Stimulated activated CD4-positive, alpha-beta T cell treated with anti-CD3 and anti-CD28 coated beads, Interleukin-12 subunit alpha, Interleukin-12 subunit beta, amount 100 ng/mL, for 48 hours (primary cell): ENCODE results near the gene DPH1.
"Not testable (repeated sequence)": the region's sequence is repeated elsewhere in the genome, so short reads cannot be mapped to it uniquely, and the experiment has no call there.

Experiments
- DNase-seq, 3 donors: peaks; one replicate each; pipeline ENCODE4 v3.0.0-alpha.2; 2020; ENCODE audit warnings: low read depth in 2 of 3, low spot score in 1 of 3

The DPH1 gene

GRCh38 chr17:2029911-2030778 lies at the start of gene DPH1:
Gene DPH1, plus strand, starts transcription at chr17:2030153. Its CDS starts 17 bp downstream, at chr17:2030170.
- DNase-seq = peak; percentile 78 to 85 (median 85)

GRCh38 chr17:1980665-1981250 lies 49.2 kb upstream of the DPH1 start:
- no peak for DNase-seq

- DNase-seq = not testable (repeated sequence)
These were observed 47.1 kb upstream of the DPH1 start for GRCh38 chr17:1982793-1983366.

GRCh38 chr17:1985093-1985492 lies 44.9 kb upstream of the DPH1 start:
- DNase-seq = no peak

GRCh38 chr17:1985686-1986085 lies 44.3 kb upstream of the DPH1 start:
- DNase-seq = no peak

DNA sequence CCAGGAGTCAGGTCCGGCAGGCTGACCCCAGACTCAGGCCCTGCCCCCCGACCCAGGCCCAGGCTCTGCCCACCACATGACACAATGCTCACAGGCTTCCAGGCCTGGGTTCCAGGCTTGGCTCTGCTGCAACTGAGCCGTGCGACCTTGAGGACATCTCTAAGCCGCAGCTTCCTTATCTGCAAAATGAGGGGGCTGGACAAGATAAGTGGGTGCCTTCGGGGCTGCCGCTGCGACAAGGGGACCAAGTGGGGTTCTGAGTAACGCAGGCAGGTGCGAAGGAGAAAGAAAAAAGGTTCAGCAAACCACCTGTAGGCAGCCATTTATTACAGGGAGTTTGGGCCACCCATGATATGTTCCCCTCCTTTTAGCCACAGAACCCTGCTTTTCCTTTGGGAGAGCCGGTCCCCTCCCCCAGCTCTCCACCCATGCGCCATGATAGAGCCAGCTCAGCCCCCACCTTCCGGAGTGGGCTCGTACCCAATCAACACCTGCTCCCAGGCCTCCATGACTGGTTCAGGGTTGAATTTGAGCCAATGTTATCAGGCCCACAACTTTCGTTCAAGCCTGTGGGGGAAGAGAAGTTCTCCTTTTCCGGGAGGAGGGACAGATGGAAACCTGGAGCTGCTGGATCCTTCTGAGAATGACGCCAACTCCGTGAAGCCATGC lies 43.0 kb upstream of the DPH1 start:
- no peak for DNase-seq

DNA sequence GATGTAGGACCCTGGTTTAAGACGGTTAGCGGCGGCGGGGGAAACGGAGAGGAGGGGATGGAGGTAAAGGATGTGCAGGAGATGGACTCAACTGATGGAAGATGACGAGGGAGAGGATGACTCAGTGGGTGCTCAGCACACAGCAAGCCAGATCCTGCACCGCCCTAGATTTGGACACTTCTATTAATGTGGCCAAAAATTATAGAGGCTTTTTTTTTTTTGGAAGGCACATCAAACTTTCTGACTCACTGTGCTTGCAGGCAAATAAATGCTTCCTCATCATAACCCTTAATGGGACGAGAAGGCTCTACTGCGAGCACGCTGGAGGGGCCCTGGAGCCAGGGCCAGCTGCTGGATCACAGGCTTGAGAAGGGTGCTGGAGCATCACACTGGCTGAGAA lies 40.8 kb upstream of the DPH1 start:
- no peak for DNase-seq

DNA sequence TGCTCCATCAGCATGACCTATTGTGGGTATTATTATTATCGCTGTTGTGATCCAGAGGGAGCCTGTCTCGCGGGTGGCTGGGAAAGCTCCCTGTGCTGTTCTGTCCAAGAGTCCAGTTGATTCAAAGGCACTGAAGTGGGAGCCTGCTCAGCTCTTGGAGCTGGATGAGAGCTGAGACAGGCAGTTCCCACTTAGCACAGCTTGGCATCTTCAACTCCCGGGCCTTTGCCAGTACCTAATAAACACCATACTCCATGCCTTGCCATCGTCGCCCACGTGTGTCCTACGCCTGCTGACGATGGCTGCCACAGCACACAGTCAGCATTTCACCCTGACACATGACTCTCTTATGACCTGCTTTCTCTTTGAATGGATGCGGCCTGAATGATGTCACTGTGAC lies 37.4 kb upstream of the DPH1 start:
- DNase-seq = no peak

DNA sequence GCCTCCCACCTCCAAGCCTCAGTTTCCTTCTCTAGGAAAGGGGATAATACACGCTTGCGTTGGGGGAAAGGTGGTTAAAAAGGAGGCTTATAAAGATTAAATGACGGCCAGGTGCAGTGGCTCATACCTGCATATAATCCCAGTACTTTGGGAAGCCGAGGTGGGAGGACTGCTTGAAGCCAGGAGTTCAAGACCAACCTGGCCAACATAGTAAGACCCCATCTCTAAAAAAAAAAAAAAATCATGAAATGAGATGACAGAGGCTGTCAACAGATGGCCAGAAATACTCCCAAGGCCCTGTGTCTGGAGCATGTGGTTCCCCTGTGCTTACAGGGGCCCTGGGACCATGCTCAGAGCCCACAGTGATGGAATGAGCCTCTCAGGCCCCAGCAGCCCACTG lies 35.2 kb upstream of the DPH1 start:
- no peak for DNase-seq

- no peak for DNase-seq
These were observed 34.5 kb upstream of the DPH1 start for GRCh38 chr17:1995321-1995892.

DNA sequence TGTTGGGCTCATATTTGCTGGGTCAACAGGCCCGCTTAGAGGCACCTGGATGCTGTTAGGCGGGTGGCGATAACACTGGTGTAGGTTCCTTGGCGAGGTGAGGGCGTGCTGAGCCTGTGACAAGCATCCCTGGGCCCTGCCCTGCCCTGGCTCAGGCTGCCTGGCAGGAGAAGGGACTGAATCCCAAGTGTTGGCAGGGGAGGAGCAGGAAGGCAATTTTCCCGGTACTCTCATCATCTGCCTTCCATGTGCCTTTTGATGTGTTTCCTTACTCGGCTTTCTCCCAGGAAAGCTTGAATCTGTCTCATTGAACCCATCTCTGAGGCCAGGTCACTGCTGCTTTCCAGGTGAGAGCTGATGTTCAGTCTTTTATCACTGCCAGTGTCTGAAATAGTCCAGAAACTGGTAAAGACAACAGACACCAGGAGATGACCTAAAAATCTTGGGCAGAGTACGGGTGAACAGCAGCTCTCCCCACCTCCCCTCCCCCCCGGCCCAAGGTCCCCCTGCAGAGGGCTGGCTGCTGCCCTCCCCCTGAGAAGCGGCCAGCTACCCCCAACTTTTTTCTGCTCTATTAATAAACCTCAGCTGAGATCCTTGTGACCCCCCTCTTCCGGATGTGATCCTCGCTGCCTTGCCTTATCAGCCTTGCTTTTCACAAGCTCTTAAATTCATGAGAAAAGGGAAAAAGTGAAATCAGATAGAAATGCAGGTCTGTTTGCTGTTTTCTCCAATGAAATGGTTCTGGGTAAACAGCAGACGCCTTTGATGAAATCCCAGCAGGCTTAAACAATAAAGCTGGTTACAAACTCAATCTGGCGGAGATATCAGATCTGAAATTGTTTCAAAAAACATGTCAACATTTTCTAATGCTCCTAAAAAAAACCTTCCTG lies 33.8 kb upstream of the DPH1 start:
- no peak for DNase-seq

- DNase-seq = no peak
These were observed 33.1 kb upstream of the DPH1 start for GRCh38 chr17:1996800-1997288.

DNA sequence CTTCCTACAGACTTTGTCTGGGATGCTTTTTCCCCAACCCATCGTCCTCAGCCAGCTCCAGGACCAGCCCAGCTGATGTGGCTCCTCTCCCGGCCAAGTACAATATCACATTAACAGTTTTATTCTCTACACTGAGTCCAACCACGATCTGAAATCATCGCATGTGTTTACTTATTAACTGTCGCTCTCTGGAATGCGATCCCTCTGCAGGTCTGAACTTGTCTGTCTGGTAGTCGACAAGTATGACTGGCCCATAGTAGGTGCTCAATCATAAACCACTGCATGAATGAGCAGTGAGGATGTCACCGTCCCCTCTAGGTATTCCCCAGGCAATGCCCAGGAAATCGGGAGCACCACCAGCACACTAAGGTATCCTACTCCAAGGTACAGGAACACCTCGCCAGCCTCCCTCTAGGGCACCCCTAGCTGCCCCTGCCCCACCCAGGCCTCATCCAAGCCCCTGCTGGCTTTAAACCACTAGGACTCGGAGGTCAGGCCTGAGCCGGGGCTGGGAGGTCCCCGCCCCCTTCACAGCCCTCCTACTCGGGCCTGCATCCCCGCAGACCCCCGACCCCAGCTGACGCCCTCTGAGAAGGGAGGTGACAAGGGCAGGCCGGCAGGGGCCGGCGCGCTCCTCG lies 32.5 kb upstream of the DPH1 start:
- DNase-seq = no peak

- DNase-seq = no peak
These were observed 31.8 kb upstream of the DPH1 start for GRCh38 chr17:1997927-1998742.

DNA sequence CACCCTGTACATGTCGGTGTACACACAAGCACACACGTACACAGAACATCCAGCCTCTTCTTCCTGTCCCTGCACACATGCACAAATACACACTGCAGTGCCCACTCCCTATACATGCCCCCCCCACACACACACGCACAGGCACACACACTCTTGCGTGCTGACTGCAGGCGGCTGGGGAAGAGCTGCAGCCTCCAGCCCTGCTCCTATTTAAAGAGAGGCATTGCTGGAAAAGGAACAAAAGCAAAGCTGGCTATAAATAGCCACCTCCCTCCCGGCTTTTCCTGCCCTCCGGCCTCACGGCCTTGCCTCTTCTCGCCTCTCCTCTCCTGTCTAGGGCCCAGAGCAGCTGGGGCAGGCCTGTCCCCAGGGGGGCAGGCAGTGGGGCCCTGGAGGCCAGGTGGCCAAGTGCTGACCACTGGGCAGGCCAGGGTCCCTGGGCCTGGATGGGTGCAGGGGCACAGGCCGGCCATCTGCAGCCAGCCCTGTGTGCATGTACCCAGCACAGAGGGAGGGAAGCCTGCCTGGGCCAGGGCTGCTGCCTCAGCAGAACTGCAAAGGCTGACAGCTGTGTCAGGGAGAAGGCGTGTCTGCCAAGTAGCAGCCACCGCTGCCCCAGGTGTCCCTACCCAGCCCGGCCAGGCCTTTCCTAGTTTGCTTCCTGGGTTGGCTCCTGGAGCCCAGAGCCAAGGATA lies 30.2 kb upstream of the DPH1 start:
- no peak for DNase-seq

- DNase-seq = no peak
These were observed 27.1 kb upstream of the DPH1 start for GRCh38 chr17:2002767-2003329.

DNA sequence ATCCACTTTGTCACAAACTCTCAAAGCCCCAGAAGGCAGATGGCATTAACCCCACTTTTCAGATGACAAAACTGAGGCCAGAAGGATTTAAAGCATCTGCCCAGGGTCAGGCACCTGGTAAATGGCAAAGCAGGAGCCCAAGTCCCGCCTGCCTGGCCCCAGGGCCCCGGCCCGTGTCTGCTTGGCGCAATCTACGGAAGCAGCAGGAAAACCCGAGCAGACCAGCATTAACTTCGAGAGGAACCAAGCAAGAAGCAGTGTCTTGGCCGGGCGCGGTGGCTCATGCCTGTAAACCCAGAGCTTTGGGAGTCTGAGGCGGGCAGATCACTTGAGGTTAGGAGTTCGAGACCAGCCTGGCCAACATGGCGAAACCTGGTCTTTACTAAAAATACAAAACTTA lies 26.4 kb upstream of the DPH1 start:
- DNase-seq = no peak

- DNase-seq = no peak
These were observed 25.5 kb upstream of the DPH1 start for GRCh38 chr17:2004435-2004952.
